HT1080 (cell line): ENCODE results near the gene ALOX15B. TPM values are rescaled to one million over a fixed set of nuclear protein-coding genes. Genes with fewer than 3 reads are reported as not detected.

Experiments used
- DNase-seq: peaks from one replicate; pipeline ENCODE4 v3.0.0-alpha.2; 2015; ENCODE audit warnings: low read depth
- total RNA-seq: library from RNA; depleted of rRNA; stranded (reverse); fragments of >200 nt; shearing (Covaris generic); gene quantifications from 2 replicates; pipeline ENCODE4 v1.2.3, GENCODE V29; 2014

ALOX15B gene
- total RNA-seq, 1 experiment from 2014 or later, result not detected

GRCh38 chr17:8039611-8040168, 831 bp downstream of the ALOX15B start:
- DNase-seq, result no peak

GRCh38 chr17:8041249-8041928, 2.5 kb downstream of the ALOX15B start:
- DNase-seq, result peak; percentile 57

- no peak for DNase-seq
Observed at GRCh38 chr17:8041979-8042378, 3.1 kb downstream of the ALOX15B start.

- DNase-seq, result no peak
Observed at GRCh38 chr17:8044819-8045810, 6.3 kb downstream of the ALOX15B start.

GRCh38 chr17:8046306-8046928, 7.6 kb downstream of the ALOX15B start:
- no peak for DNase-seq

- DNase-seq, result no peak
Observed at GRCh38 chr17:8046929-8047768, 8.3 kb downstream of the ALOX15B start.

- no peak for DNase-seq
Observed at GRCh38 chr17:8047769-8048110, 8.9 kb downstream of the ALOX15B start.

- DNase-seq, result no peak
Observed at GRCh38 chr17:8048236-8048635, 9.4 kb downstream of the ALOX15B start.

GRCh38 chr17:8048736-8049135, 9.9 kb downstream of the ALOX15B start:
- DNase-seq, result no peak

- no peak for DNase-seq
Observed at GRCh38 chr17:8051831-8052230, 13.0 kb downstream of the ALOX15B start.

- no peak for DNase-seq
Observed at GRCh38 chr17:8052256-8053252, 13.7 kb downstream of the ALOX15B start.

GRCh38 chr17:8053600-8053999, 14.7 kb downstream of the ALOX15B start:
- peak; percentile 55 for DNase-seq

GRCh38 chr17:8055851-8056231, 17.0 kb downstream of the ALOX15B start:
- no peak for DNase-seq

- peak; percentile 49 for DNase-seq
Observed at GRCh38 chr17:8056232-8056975, 17.5 kb downstream of the ALOX15B start.

GRCh38 chr17:8056976-8057625, 18.2 kb downstream of the ALOX15B start:
- no peak for DNase-seq

- DNase-seq, result peak; percentile 80
Observed at GRCh38 chr17:8057691-8058114, 18.8 kb downstream of the ALOX15B start.

GRCh38 chr17:8059131-8059530, 20.3 kb downstream of the ALOX15B start:
- no peak for DNase-seq

GRCh38 chr17:8060274-8060673, 21.4 kb downstream of the ALOX15B start:
- peak; percentile 62 for DNase-seq
